ENCODE results near the gene MEGF11.
"Not testable (repeated sequence)": the region's sequence is repeated elsewhere in the genome, so short reads cannot be mapped to it uniquely, and the experiment has no call there.

The MEGF11 gene

GRCh38 chr15:65980824-65981456 is 272.6 kb downstream of the MEGF11 start:
- Histone ChIP-seq H3K36me3 (ENCODE audit: control insufficient read depth in 1 of 2, insufficient read depth in 2 of 2, low read length in 2 of 2) (no peaks in the 10 kb centered on the region), H3K9me3 (ENCODE audit: control insufficient read depth in 1 of 2, low read length in 2 of 2) (peaks cover 0 to 2% of the 10 kb centered on the region in 2 donors), H3K4me1 (ENCODE audit: control insufficient read depth in 1 of 2, insufficient read depth in 2 of 2, low read length in 2 of 2) (peaks cover 0 to 7% of the 10 kb centered on the region in 2 donors), H3K27me3 (ENCODE audit: low read depth, low read length) (peaks cover 19% of the 10 kb centered on the region), H3K4me3 (ENCODE audit: low read depth in 1 of 2, low read length in 2 of 2) (no peak overlapping the region), H3K27ac (ENCODE audit: low read length) (no peak overlapping the region)

GRCh38 chr15:65979837-65980236 is 273.7 kb downstream of the MEGF11 start:
- Histone ChIP-seq H3K27me3 (ENCODE audit: low read depth, low read length) (peaks cover 19% of the 10 kb centered on the region), H3K27ac (ENCODE audit: low read length) (no peak overlapping the region), H3K9me3 (ENCODE audit: control insufficient read depth in 1 of 2, low read length in 2 of 2) (peaks cover 0 to 2% of the 10 kb centered on the region in 2 donors), H3K4me1 (ENCODE audit: control insufficient read depth in 1 of 2, insufficient read depth in 2 of 2, low read length in 2 of 2) (peaks cover 0 to 7% of the 10 kb centered on the region in 2 donors), H3K36me3 (ENCODE audit: control insufficient read depth in 1 of 2, insufficient read depth in 2 of 2, low read length in 2 of 2) (no peaks in the 10 kb centered on the region), H3K4me3 (ENCODE audit: low read depth in 1 of 2, low read length in 2 of 2) (no peak overlapping the region)

GRCh38 chr15:65979316-65979715 is 274.2 kb downstream of the MEGF11 start:
- Histone ChIP-seq H3K4me3 (ENCODE audit: low read depth in 1 of 2, low read length in 2 of 2) (no peak overlapping the region), H3K36me3 (ENCODE audit: control insufficient read depth in 1 of 2, insufficient read depth in 2 of 2, low read length in 2 of 2) (no peaks in the 10 kb centered on the region), H3K9me3 (ENCODE audit: control insufficient read depth in 1 of 2, low read length in 2 of 2) (peaks cover 0 to 2% of the 10 kb centered on the region in 2 donors), H3K27ac (ENCODE audit: low read length) (no peak overlapping the region), H3K4me1 (ENCODE audit: control insufficient read depth in 1 of 2, insufficient read depth in 2 of 2, low read length in 2 of 2) (peaks cover 0 to 7% of the 10 kb centered on the region in 2 donors), H3K27me3 (ENCODE audit: low read depth, low read length) (peaks cover 19% of the 10 kb centered on the region)

DNA sequence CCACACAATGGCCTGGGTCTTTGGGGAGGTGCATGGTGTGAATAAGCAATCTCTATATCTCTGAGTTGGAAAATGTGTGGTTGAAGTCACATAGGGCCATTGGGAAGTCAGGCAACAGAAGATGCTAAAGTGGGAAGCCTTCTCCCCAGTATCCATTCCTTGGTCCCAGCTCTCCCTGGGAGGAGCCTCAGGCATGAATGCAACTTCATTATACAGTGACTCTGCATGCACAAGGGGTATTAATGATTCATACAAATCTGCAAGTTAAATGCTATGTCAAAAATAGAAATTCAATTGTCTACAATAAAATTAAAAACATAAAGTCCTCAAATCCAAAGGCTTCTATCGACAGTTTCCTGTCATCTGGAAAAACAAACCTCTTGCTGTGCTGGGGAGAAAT is 275.4 kb downstream of the MEGF11 start:
- H3K27ac ChIP-seq (ENCODE audit: low read length), result no peak overlapping the region
- no peak overlapping the region for H3K4me3 ChIP-seq (ENCODE audit: low read depth in 1 of 2, low read length in 2 of 2)
- peaks cover 0 to 2% of the 10 kb centered on the region in 2 donors for H3K9me3 ChIP-seq (ENCODE audit: control insufficient read depth in 1 of 2, low read length in 2 of 2)
- H3K27me3 ChIP-seq (ENCODE audit: low read depth, low read length), result peaks cover 13% of the 10 kb centered on the region
- peaks cover 0 to 7% of the 10 kb centered on the region in 2 donors for H3K4me1 ChIP-seq (ENCODE audit: control insufficient read depth in 1 of 2, insufficient read depth in 2 of 2, low read length in 2 of 2)
- H3K36me3 ChIP-seq (ENCODE audit: control insufficient read depth in 1 of 2, insufficient read depth in 2 of 2, low read length in 2 of 2), result no peaks in the 10 kb centered on the region

- not testable (repeated sequence) for H3K27ac ChIP-seq (ENCODE audit: low read length); H3K4me3 ChIP-seq (ENCODE audit: low read depth in 1 of 2, low read length in 2 of 2); H3K27me3 ChIP-seq (ENCODE audit: low read depth, low read length); H3K9me3 ChIP-seq (ENCODE audit: control insufficient read depth in 1 of 2, low read length in 2 of 2); H3K4me1 ChIP-seq (ENCODE audit: control insufficient read depth in 1 of 2, insufficient read depth in 2 of 2, low read length in 2 of 2); H3K36me3 ChIP-seq (ENCODE audit: control insufficient read depth in 1 of 2, insufficient read depth in 2 of 2, low read length in 2 of 2)
These were observed 277.4 kb downstream of the MEGF11 start for GRCh38 chr15:65976196-65976595.

GRCh38 chr15:65971741-65971995 is 281.9 kb downstream of the MEGF11 start:
- H3K36me3 ChIP-seq (ENCODE audit: control insufficient read depth in 1 of 2, insufficient read depth in 2 of 2, low read length in 2 of 2), result no peaks in the 10 kb centered on the region
- H3K4me3 ChIP-seq (ENCODE audit: low read depth in 1 of 2, low read length in 2 of 2), result no peak overlapping the region
- no peaks in the 10 kb centered on the region for H3K4me1 ChIP-seq (ENCODE audit: control insufficient read depth in 1 of 2, insufficient read depth in 2 of 2, low read length in 2 of 2)
- no peak overlapping the region for H3K27ac ChIP-seq (ENCODE audit: low read length)
- peaks cover 0 to 2% of the 10 kb centered on the region in 2 donors for H3K9me3 ChIP-seq (ENCODE audit: control insufficient read depth in 1 of 2, low read length in 2 of 2)
- peaks cover 7% of the 10 kb centered on the region for H3K27me3 ChIP-seq (ENCODE audit: low read depth, low read length)

- Histone ChIP-seq H3K9me3 (ENCODE audit: control insufficient read depth in 1 of 2, low read length in 2 of 2) (no peaks in the 10 kb centered on the region), H3K4me3 (ENCODE audit: low read depth in 1 of 2, low read length in 2 of 2) (no peak overlapping the region), H3K27ac (ENCODE audit: low read length) (no peak overlapping the region), H3K4me1 (ENCODE audit: control insufficient read depth in 1 of 2, insufficient read depth in 2 of 2, low read length in 2 of 2) (no peaks in the 10 kb centered on the region), H3K27me3 (ENCODE audit: low read depth, low read length) (peaks cover 7% of the 10 kb centered on the region), H3K36me3 (ENCODE audit: control insufficient read depth in 1 of 2, insufficient read depth in 2 of 2, low read length in 2 of 2) (no peaks in the 10 kb centered on the region)
These were observed 282.4 kb downstream of the MEGF11 start for GRCh38 chr15:65970937-65971740.

GRCh38 chr15:65969865-65970816 is 283.4 kb downstream of the MEGF11 start:
- Histone ChIP-seq H3K27me3 (ENCODE audit: low read depth, low read length) (peaks cover 7% of the 10 kb centered on the region), H3K36me3 (ENCODE audit: control insufficient read depth in 1 of 2, insufficient read depth in 2 of 2, low read length in 2 of 2) (no peaks in the 10 kb centered on the region), H3K27ac (ENCODE audit: low read length) (no peak overlapping the region), H3K4me1 (ENCODE audit: control insufficient read depth in 1 of 2, insufficient read depth in 2 of 2, low read length in 2 of 2) (no peaks in the 10 kb centered on the region), H3K4me3 (ENCODE audit: low read depth in 1 of 2, low read length in 2 of 2) (no peak overlapping the region), H3K9me3 (ENCODE audit: control insufficient read depth in 1 of 2, low read length in 2 of 2) (no peaks in the 10 kb centered on the region)

GRCh38 chr15:65968511-65968910 is 285.0 kb downstream of the MEGF11 start:
- peaks cover 7% of the 10 kb centered on the region for H3K27me3 ChIP-seq (ENCODE audit: low read depth, low read length)

DNA sequence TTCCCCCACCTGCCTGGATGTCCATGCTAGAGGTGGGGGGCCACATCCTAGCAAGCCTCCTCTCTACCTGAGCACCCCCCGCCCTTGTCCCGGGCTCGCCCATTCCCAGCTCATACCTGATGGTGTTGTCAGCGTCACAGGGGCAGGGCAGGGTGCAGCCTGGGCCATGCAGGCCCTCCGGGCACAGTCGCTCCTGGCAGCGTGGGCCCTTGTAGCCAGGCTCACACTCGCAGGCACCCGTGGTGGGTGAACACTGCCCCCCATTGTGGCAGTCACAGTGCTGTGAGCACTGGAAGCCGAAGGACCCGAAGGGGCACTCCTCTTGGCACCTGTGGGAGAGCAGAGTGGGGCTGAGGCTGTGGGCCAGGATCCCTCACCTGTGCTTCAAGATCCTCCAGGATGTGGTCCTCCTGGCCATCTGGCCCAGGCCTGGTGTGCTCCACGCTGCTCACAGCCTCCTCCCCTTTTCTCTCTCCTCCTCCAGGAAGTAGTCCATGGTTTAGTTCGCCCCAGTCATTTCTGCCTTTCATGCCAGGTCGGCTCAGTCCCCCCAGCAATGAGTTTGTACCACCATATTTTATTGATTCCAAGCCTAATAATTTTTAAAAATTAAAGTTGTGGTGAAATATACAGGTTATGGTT is 288.6 kb downstream of the MEGF11 start:
- Histone ChIP-seq H3K4me3 (ENCODE audit: low read depth in 1 of 2, low read length in 2 of 2) (no peak overlapping the region), H3K4me1 (ENCODE audit: control insufficient read depth in 1 of 2, insufficient read depth in 2 of 2, low read length in 2 of 2) (no peaks in the 10 kb centered on the region), H3K27me3 (ENCODE audit: low read depth, low read length) (no peaks in the 10 kb centered on the region), H3K9me3 (ENCODE audit: control insufficient read depth in 1 of 2, low read length in 2 of 2) (no peaks in the 10 kb centered on the region), H3K27ac (ENCODE audit: low read length) (no peak overlapping the region), H3K36me3 (ENCODE audit: control insufficient read depth in 1 of 2, insufficient read depth in 2 of 2, low read length in 2 of 2) (no peaks in the 10 kb centered on the region)

More at GRCh38 chr15:65968511-65968910, 285.0 kb downstream of the MEGF11 start:
- H3K9me3 ChIP-seq (ENCODE audit: control insufficient read depth in 1 of 2, low read length in 2 of 2), result no peaks in the 10 kb centered on the region
- no peaks in the 10 kb centered on the region for H3K4me1 ChIP-seq (ENCODE audit: control insufficient read depth in 1 of 2, insufficient read depth in 2 of 2, low read length in 2 of 2)
- no peak overlapping the region for H3K27ac ChIP-seq (ENCODE audit: low read length)
- H3K4me3 ChIP-seq (ENCODE audit: low read depth in 1 of 2, low read length in 2 of 2), result no peak overlapping the region
- H3K36me3 ChIP-seq (ENCODE audit: control insufficient read depth in 1 of 2, insufficient read depth in 2 of 2, low read length in 2 of 2), result no peaks in the 10 kb centered on the region
